LNCAP (cell line): ENCODE measurements around the gene WNK1.

ENCODE experiments used
- CTCF ChIP-seq: fragments of 450-650 bp; IDR thresholded peaks from 2 replicates; pipeline ENCODE4 v1.5.1; 2017; ENCODE audit warnings: mild to moderate bottlenecking

Gene WNK1

GRCh38 chr12:823028-823698, 70.8 kb downstream of the WNK1 start:
- no peak for TF ChIP-seq CTCF

- no peak for TF ChIP-seq CTCF
Observed at GRCh38 chr12:826331-826730, 74.0 kb downstream of the WNK1 start.

GRCh38 chr12:828726-829395, 76.5 kb downstream of the WNK1 start:
- no peak for TF ChIP-seq CTCF

GRCh38 chr12:830111-830867, 77.9 kb downstream of the WNK1 start:
- TF ChIP-seq CTCF, result no peak

- TF ChIP-seq CTCF, result no peak
Observed at GRCh38 chr12:835754-836518, 83.6 kb downstream of the WNK1 start.

- no peak for TF ChIP-seq CTCF
Observed at GRCh38 chr12:836952-837351, 84.6 kb downstream of the WNK1 start.

- TF ChIP-seq CTCF, result no peak
Observed at GRCh38 chr12:837548-837947, 85.2 kb downstream of the WNK1 start.
